NCI-H2227 treated with DMSO at 0.1 percent for 48 hours (cell line): Measurements from ENCODE around the gene PGAP3.

Experiments
- DNase-seq: peaks from one replicate; lab custom pipeline; 2025; lab: John Stamatoyannopoulos, UW

The PGAP3 gene

GRCh38 chr17:39622380-39623006 is 65.4 kb downstream of the PGAP3 start:
- no peak for DNase-seq

GRCh38 chr17:39621523-39622379 is 66.1 kb downstream of the PGAP3 start:
- peak; percentile 85 for DNase-seq
